CD4-positive, alpha-beta T cell treated with Interleukin-4 for 4 hours (primary cell): ENCODE measurements around the gene PTPRO.

Experiments
- DNase-seq: peaks from one replicate; pipeline ENCODE4 v3.0.0-alpha.2; 2020

Gene PTPRO

GRCh38 chr12:15322164-15323061 lies at the start of gene PTPRO:
Gene PTPRO (plus strand): TSS chr12:15322508.
- no peak for DNase-seq

GRCh38 chr12:15273896-15274295 lies 48.4 kb upstream of the PTPRO start:
- no peak for DNase-seq

- DNase-seq, result no peak
These were observed 47.7 kb upstream of the PTPRO start for GRCh38 chr12:15274561-15274967.

GRCh38 chr12:15276088-15276698 lies 46.1 kb upstream of the PTPRO start:
- DNase-seq, result peak; percentile 4

GRCh38 chr12:15278816-15279658 lies 43.3 kb upstream of the PTPRO start:
- peak; percentile 10 for DNase-seq

- no peak for DNase-seq
These were observed 41.4 kb upstream of the PTPRO start for GRCh38 chr12:15280930-15281329.

GRCh38 chr12:15289192-15289591 lies 33.1 kb upstream of the PTPRO start:
- peak; percentile 9 for DNase-seq

- no peak for DNase-seq
These were observed 28.6 kb upstream of the PTPRO start for GRCh38 chr12:15293731-15294130.

GRCh38 chr12:15299947-15300346 lies 22.4 kb upstream of the PTPRO start:
- DNase-seq, result no peak

- no peak for DNase-seq
These were observed 18.0 kb upstream of the PTPRO start for GRCh38 chr12:15304296-15304695.

GRCh38 chr12:15306605-15307004 lies 15.7 kb upstream of the PTPRO start:
- no peak for DNase-seq

GRCh38 chr12:15307079-15307478 lies 15.2 kb upstream of the PTPRO start:
- no peak for DNase-seq

GRCh38 chr12:15318841-15319240 lies 3.5 kb upstream of the PTPRO start:
- DNase-seq, result no peak

- DNase-seq, result no peak
These were observed 1.4 kb upstream of the PTPRO start for GRCh38 chr12:15320881-15321280.

- DNase-seq, result no peak
These were observed 1.2 kb downstream of the PTPRO start for GRCh38 chr12:15323480-15323879.

- DNase-seq, result no peak
These were observed 7.6 kb downstream of the PTPRO start for GRCh38 chr12:15329891-15330290.

GRCh38 chr12:15334225-15334624 lies 11.9 kb downstream of the PTPRO start:
- DNase-seq, result no peak

- no peak for DNase-seq
These were observed 13.7 kb downstream of the PTPRO start for GRCh38 chr12:15335959-15336358.

GRCh38 chr12:15336768-15337553 lies 14.7 kb downstream of the PTPRO start:
- no peak for DNase-seq

- no peak for DNase-seq
These were observed 19.1 kb downstream of the PTPRO start for GRCh38 chr12:15341371-15341770.

- DNase-seq, result no peak
These were observed 22.3 kb downstream of the PTPRO start for GRCh38 chr12:15344561-15344960.

- no peak for DNase-seq
These were observed 24.2 kb downstream of the PTPRO start for GRCh38 chr12:15346488-15346887.

- DNase-seq, result no peak
These were observed 28.3 kb downstream of the PTPRO start for GRCh38 chr12:15350643-15351042.
